ENCODE data around the gene OXSM. TPM values are rescaled to one million over a fixed set of nuclear protein-coding genes. Genes with fewer than 3 reads are reported as not detected.

OXSM gene
- polyA plus RNA-seq, 3 donors: 2.9 to 8.2 (median 4.5) TPM

DNA sequence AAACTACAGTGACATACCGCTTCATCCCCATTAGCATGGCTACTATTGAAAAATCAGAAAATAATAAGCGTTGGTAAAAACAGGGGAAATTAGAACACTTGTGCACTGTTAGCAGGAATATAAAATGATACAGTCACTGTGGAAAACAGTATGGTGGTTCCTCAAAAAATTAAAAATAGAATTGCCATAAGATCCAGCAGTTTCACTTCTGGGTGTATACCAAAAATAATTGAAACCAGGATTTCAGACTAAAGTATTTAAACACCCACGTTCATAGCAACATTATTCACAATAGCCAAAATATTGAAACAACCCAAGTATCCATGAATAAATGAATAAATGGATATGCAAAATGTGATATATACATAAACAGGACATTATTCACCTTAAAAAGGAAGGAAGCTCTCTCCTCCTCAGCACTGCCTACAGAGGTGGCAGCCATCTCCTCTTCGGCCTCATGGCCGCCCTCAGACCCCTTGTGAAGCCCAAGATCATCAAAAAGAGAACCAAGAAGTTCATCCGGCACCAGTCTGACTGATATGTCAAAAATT lies 40.8 kb upstream of the OXSM start:
- H3K4me3 Mint-ChIP-seq: no peak overlapping the region
- peaks cover 31% of the 10 kb centered on the region for H3K4me1 Mint-ChIP-seq
- H3K27ac Mint-ChIP-seq: peak overlapping the region; percentile 18 to 84 (median 66)
- Histone ChIP-seq H3K27ac (ENCODE audit: low read depth in 1 of 2, low read length in 2 of 2) (peak overlapping the region in 1 of 2 donors; percentile 42), H3K9me3 (replicated peaks in 1 of 2; ENCODE audit: control insufficient read depth in 1 of 2, insufficient read depth in 1 of 2, low read length in 2 of 2) (no peaks in the 10 kb centered on the region), H3K4me1 (ENCODE audit: control insufficient read depth in 1 of 2, insufficient read depth in 2 of 2, low read length in 2 of 2) (peaks cover 4 to 12% of the 10 kb centered on the region in 2 donors), H3K36me3 (replicated peaks in 1 of 2; ENCODE audit: control insufficient read depth in 1 of 2, insufficient read depth in 2 of 2, low read length in 2 of 2) (peaks cover 41 to 78% of the 10 kb centered on the region in 2 donors), H3K9ac (ENCODE audit: insufficient read depth, low read length, poor library complexity, severe bottlenecking) (no peak overlapping the region), H3K27me3 (ENCODE audit: control insufficient read depth in 2 of 2, insufficient read depth in 2 of 2, low read length in 2 of 2) (no peaks in the 10 kb centered on the region), H4K20me1 (ENCODE audit: insufficient read depth, low read length) (no peaks in the 10 kb centered on the region), H3K79me2 (ENCODE audit: insufficient read depth, low read length) (peaks cover 7% of the 10 kb centered on the region), H3K4me2 (replicated peaks; ENCODE audit: extremely low read depth, low read length, poor library complexity, severe bottlenecking) (no peak overlapping the region), H2AFZ (ENCODE audit: insufficient read depth, low read depth, low read length, poor library complexity, severe bottlenecking) (no peak overlapping the region), H3K4me3 (replicated peaks in 1 of 3; ENCODE audit: low read depth in 2 of 3, low read length in 3 of 3) (no peak overlapping the region)
- H3K27me3 Mint-ChIP-seq (ENCODE audit: low read depth in 3 of 3): no peaks in the 10 kb centered on the region
- intact Hi-C loops (cut with micrococcal nuclease): no loop called here
- peaks cover 79 to 87% of the 10 kb centered on the region in 2 donors for H3K36me3 Mint-ChIP-seq
- TF ChIP-seq, protein P1, sequence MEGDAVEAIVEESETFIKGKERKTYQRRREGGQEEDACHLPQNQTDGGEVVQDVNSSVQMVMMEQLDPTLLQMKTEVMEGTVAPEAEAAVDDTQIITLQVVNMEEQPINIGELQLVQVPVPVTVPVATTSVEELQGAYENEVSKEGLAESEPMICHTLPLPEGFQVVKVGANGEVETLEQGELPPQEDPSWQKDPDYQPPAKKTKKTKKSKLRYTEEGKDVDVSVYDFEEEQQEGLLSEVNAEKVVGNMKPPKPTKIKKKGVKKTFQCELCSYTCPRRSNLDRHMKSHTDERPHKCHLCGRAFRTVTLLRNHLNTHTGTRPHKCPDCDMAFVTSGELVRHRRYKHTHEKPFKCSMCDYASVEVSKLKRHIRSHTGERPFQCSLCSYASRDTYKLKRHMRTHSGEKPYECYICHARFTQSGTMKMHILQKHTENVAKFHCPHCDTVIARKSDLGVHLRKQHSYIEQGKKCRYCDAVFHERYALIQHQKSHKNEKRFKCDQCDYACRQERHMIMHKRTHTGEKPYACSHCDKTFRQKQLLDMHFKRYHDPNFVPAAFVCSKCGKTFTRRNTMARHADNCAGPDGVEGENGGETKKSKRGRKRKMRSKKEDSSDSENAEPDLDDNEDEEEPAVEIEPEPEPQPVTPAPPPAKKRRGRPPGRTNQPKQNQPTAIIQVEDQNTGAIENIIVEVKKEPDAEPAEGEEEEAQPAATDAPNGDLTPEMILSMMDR (IDR thresholded peaks at IDR 0.05): no peak
- whole genome bisulfite sequencing (ENCODE audit: insufficient coverage): no CpG with 5 or more reads among the region's 6 CpGs
- no peaks in the 10 kb centered on the region for H3K9me3 Mint-ChIP-seq
- no peak for DNase-seq

DNA sequence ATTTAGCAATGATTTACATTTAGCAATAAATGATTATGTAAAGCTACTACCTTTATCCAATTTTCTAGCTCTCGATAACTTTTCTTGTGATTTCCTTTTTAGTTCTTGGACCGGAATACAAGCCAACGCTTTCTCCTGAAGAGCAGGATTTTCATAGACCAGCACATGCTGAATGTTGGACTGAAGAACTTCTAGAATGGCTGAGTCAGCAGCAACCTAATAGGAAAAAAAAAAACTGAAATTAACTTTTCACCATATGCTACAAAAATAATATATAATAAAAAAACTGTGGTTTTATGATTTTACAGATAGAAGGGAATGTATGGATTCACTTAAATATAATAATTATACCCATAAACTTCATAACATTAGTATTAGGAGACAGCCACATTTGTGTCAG lies 38.8 kb upstream of the OXSM start:
- Histone ChIP-seq H3K4me1 (ENCODE audit: control insufficient read depth in 1 of 2, insufficient read depth in 2 of 2, low read length in 2 of 2) (peaks cover 4 to 12% of the 10 kb centered on the region in 2 donors), H3K4me2 (replicated peaks; ENCODE audit: extremely low read depth, low read length, poor library complexity, severe bottlenecking) (no peak overlapping the region), H4K20me1 (ENCODE audit: insufficient read depth, low read length) (no peaks in the 10 kb centered on the region), H3K27me3 (ENCODE audit: control insufficient read depth in 2 of 2, insufficient read depth in 2 of 2, low read length in 2 of 2) (no peaks in the 10 kb centered on the region), H2AFZ (ENCODE audit: insufficient read depth, low read depth, low read length, poor library complexity, severe bottlenecking) (no peak overlapping the region), H3K9me3 (replicated peaks in 1 of 2; ENCODE audit: control insufficient read depth in 1 of 2, insufficient read depth in 1 of 2, low read length in 2 of 2) (no peaks in the 10 kb centered on the region), H3K4me3 (replicated peaks in 1 of 3; ENCODE audit: low read depth in 2 of 3, low read length in 3 of 3) (no peak overlapping the region), H3K9ac (ENCODE audit: insufficient read depth, low read length, poor library complexity, severe bottlenecking) (no peak overlapping the region), H3K36me3 (replicated peaks in 1 of 2; ENCODE audit: control insufficient read depth in 1 of 2, insufficient read depth in 2 of 2, low read length in 2 of 2) (peaks cover 42 to 70% of the 10 kb centered on the region in 2 donors), H3K27ac (ENCODE audit: low read depth in 1 of 2, low read length in 2 of 2) (no peak overlapping the region), H3K79me2 (ENCODE audit: insufficient read depth, low read length) (peaks cover 7% of the 10 kb centered on the region)
- intact Hi-C loops (cut with micrococcal nuclease): no loop called here
- WGBS (ENCODE audit: insufficient coverage): no CpG with 5 or more reads among the region's 3 CpGs
- Mint-ChIP-seq H3K27me3 (ENCODE audit: low read depth in 3 of 3) (no peaks in the 10 kb centered on the region), H3K4me1 (peaks cover 26% of the 10 kb centered on the region), H3K36me3 (peaks cover 73 to 84% of the 10 kb centered on the region in 2 donors), H3K9me3 (no peaks in the 10 kb centered on the region), H3K4me3 (no peak overlapping the region), H3K27ac (no peak overlapping the region)
- DNase-seq: no peak
- TF ChIP-seq, protein P1 (IDR thresholded peaks at IDR 0.05): no peak

Data from CD14-positive monocyte (primary cell).